ENCODE data around the gene RAD21L1.

RAD21L1 gene

DNA sequence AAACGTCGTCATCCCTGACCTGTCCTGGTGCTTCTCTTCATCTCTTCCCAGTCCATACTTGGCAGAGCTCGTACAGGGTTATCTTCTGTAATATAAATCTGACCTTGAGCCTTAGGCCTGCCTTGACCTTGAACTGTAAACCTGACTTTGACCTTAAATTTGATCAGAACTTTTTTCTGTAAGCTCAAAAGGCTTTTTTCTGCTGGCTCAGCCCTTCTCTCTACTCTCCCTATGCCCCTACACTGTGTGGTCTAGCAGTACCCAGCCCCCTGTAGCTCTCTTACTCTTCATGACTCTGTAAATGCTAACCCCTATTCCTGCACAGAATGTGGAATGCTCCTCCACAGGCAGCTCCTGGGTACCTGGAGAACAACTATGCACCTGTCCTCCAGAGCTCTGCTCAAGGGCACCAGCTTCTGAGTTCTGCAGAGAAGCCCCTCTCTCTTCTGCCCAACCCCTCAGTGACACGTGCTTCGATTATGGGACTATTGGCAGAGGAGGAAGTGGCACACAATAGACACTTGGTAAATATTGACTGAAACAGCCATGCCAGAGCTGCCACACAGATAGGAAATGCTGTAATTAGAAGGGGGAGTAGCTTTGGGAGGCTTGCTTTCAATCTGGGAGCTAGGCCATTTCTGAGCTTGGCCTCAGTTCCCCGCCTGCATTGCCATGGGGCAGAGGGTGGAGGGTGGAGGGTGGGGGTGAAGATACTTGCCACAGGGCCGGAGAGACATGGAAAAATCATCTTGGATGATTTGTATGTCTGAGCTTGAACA, 55.6 kb downstream of the RAD21L1 start:
- TF ChIP-seq, protein P1, sequence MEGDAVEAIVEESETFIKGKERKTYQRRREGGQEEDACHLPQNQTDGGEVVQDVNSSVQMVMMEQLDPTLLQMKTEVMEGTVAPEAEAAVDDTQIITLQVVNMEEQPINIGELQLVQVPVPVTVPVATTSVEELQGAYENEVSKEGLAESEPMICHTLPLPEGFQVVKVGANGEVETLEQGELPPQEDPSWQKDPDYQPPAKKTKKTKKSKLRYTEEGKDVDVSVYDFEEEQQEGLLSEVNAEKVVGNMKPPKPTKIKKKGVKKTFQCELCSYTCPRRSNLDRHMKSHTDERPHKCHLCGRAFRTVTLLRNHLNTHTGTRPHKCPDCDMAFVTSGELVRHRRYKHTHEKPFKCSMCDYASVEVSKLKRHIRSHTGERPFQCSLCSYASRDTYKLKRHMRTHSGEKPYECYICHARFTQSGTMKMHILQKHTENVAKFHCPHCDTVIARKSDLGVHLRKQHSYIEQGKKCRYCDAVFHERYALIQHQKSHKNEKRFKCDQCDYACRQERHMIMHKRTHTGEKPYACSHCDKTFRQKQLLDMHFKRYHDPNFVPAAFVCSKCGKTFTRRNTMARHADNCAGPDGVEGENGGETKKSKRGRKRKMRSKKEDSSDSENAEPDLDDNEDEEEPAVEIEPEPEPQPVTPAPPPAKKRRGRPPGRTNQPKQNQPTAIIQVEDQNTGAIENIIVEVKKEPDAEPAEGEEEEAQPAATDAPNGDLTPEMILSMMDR (IDR thresholded peaks at IDR 0.05; ENCODE audit: low read depth, low read length), result no peak
- no peak overlapping the region for H3K4me3 ChIP-seq (ENCODE audit: low read depth, low read length)

DNA sequence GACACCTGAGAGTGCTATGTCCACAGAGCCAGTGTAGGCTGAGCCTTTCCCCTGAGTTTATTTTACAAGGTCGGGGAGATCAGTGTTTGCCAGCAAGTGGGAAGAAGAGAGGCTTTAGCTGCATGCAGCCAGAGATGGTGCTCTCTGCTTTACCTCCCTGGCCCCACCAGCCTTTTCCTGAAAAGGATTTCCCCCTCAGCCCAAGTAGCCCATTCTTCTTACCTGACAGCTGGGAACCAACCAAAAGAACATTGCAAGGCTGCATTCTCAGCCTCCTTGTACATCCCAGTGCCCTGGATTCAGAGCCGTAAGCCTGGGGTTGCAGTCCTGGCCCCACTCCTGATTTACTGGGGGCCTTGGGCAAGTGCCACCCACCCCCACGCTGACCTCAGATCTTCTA, 57.1 kb downstream of the RAD21L1 start:
- TF ChIP-seq, protein P1 (IDR thresholded peaks at IDR 0.05; ENCODE audit: low read depth, low read length), result no peak
- H3K4me3 ChIP-seq (ENCODE audit: low read depth, low read length), result no peak overlapping the region

DNA sequence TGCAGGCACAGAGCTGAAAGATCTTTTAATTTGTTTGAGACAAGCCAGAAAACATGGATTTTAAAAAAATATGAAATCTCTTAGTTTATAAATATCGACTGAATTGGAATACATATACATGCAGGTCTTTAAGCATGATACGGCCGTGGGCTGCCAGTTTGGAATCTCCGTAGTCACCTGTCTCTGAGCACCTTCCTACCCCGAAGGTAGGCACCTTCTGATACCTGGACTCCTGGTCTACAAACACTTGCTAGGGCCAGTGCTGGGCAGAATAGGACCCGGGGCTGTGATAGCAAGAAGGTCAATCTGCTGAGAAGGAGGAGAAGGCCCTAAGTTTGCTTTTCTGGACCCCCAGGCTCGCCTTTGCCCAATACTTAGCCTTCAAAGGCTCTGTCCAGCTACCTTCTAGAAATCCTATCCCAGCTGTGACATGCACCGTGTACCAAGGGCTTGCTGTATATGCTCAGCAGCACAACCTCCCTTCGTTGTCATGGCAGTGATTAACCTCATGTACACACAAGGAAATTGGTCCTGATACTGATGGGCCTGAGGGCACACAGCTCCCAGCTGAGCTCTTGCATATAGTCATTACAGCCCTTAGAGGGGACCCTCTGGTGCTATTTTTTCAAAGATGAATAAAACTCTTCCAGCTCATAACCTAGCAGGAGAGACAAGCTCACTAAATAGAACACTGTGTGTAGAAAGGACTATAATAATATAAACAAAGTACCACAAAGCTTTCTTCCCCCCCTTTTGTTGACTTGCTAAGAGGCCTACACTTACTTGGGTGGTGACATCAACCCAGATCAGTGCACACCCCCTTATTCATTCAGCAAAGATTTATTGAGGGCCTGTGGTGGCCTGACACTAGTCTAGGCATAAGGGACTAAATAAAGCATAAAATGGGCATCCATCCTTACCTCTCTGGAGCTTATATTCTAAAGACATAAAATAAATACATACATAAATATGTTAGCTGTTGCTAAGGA, 58.0 kb downstream of the RAD21L1 start:
- TF ChIP-seq, protein P1 (IDR thresholded peaks at IDR 0.05; ENCODE audit: low read depth, low read length), result no peak
- H3K4me3 ChIP-seq (ENCODE audit: low read depth, low read length), result no peak overlapping the region

DNA sequence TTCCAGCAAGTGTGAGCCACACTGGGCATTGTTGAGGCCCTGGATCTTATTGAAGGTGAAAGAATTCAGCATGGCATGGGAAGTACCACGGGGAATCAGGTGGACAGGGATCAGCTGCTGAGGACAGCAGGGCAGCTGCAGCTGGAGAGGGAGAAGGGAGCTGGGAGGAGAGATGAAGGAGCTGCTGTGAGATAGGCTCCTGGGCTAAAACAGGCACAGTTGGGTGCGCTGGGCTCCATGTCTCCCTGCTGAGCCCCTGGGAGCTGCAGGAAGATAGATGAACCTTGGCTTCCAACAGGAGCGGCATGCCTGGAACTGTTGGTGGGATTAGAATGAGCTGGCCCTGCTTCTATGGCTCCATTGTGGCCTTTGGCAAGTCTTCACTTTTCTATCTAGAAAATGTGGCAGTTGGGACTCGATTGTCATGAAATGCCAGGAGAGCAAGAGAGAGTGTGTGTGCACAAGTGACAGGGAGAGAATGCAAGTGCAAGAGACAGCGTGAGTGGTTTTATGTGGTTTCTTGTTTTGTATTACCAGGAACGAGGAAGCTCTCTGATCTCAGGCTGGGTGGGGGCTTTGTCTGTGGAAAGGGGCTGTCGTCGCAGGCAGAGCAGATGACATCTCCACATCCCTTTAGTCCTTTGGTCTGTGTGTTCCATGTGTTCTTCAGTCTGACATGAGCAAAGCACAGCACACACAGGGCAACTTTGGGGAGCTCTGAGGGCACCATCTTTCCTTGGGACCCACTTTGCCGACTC, 60.6 kb downstream of the RAD21L1 start:
- TF ChIP-seq, protein P1 (IDR thresholded peaks at IDR 0.05; ENCODE audit: low read depth, low read length), result no peak
- no peak overlapping the region for H3K4me3 ChIP-seq (ENCODE audit: low read depth, low read length)

DNA sequence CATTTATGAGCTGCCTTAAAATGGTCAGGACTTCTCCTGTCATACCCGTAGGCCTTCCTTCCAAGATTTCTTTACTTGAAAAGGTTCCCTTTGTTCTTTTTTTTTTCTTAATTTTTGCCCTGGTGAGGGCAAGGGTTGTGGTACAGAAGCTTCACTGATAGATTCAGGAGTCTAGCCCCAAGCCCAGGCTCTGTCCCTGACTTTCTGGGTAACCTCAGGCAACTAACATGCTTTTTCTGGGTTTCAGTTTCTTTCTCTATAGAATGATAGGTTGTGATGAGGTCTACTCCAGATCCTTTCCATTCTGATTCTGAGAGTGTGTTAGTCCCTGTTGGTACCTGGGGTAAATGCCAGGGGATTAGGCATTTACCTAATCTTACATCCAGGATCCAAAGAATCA, 61.5 kb downstream of the RAD21L1 start:
- H3K4me3 ChIP-seq (ENCODE audit: low read depth, low read length), result no peak overlapping the region
- TF ChIP-seq, protein P1 (IDR thresholded peaks at IDR 0.05; ENCODE audit: low read depth, low read length), result no peak

DNA sequence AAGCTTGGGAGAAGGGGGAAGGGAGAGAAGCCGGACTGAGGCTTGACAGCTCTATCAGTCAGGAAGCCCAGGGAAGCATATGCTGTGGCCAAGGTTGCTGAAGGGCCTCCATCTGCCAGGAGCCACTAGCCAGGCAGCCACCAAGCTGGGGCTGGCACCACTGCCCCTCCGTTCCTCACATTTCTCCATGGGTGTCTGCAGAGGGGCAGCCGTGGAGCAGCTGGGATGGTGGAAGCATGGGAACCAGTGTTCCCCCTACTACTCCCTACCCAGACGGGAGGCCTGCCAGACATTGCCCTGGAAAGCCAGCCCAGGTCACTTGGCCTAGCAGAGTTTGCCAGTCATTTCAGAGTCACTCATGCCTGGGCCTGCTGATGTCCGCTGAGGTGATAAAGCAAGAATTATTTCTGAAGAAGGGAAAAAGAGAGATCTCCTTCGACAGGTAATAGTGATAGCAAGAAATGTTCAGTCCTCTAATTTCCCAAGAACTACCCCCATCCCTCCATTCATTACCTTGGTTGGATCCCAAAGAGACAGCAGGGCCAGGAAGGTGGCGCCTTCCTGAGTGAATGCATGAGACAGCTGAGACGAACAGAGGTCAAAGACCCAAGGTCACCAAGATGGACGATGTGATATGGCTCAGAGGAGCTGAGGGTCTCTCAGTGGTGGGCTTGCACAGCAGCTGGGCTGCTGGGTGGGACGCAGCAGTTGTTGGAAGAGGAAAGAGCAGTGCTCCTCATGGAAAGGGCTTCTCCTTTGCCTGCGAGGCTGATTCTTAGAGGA, 62.1 kb downstream of the RAD21L1 start:
- H3K4me3 ChIP-seq (ENCODE audit: low read depth, low read length), result no peak overlapping the region
- TF ChIP-seq, protein P1 (IDR thresholded peaks at IDR 0.05; ENCODE audit: low read depth, low read length), result no peak
